Endodermal cell (in vitro differentiated cells): Measurements from ENCODE around the gene JMJD1C. TPM values are rescaled to one million over a fixed set of nuclear protein-coding genes. Genes with fewer than 3 reads are reported as not detected.
"Not testable (repeated sequence)": the region's sequence is repeated elsewhere in the genome, so short reads cannot be mapped to it uniquely, and the experiment has no call there.

ENCODE experiments used
- DNase-seq: peaks from one replicate; pipeline ENCODE4 v3.0.0-alpha.2; 2017
- H3K27ac ChIP-seq: 2 replicates; pipeline ENCODE4 v1.5.1; 2013; ENCODE audit warnings: mild to moderate bottlenecking, low read depth, low read length, moderate library complexity
- H3K27me3 ChIP-seq: 2 replicates; pipeline ENCODE4 v1.6.1; 2013; ENCODE audit warnings: mild to moderate bottlenecking, low read length, moderate library complexity; ENCODE audit not compliant: insufficient read depth, control insufficient read depth, poor library complexity, severe bottlenecking
- H3K36me3 ChIP-seq: 2 replicates; pipeline ENCODE4 v1.7.0; 2013; ENCODE audit warnings: mild to moderate bottlenecking, low read length, moderate library complexity; ENCODE audit not compliant: control insufficient read depth, insufficient read depth
- H3K4me1 ChIP-seq: one replicate; pipeline ENCODE4 v1.7.0; 2013; ENCODE audit warnings: low read length; ENCODE audit not compliant: control insufficient read depth, insufficient read depth
- H3K4me3 ChIP-seq: 2 replicates; pipeline ENCODE4 v1.5.1; 2013; ENCODE audit warnings: mild to moderate bottlenecking, low read length, moderate library complexity
- H3K9ac ChIP-seq: 2 replicates; pipeline ENCODE4 v1.6.1; 2013; ENCODE audit warnings: mild to moderate bottlenecking, low read length, moderate library complexity; ENCODE audit not compliant: poor library complexity, severe bottlenecking; ENCODE audit errors: extremely low read depth
- H3K9me3 ChIP-seq: 2 replicates; pipeline ENCODE4 v1.6.1; 2013; ENCODE audit warnings: mild to moderate bottlenecking, low read length, moderate library complexity; ENCODE audit not compliant: control insufficient read depth
- H3K27ac Mint-ChIP-seq: 2 replicates; pipeline ENCODE4 v1.8.0; 2020; ENCODE audit warnings: mixed read lengths
- H3K27me3 Mint-ChIP-seq: 2 replicates; pipeline ENCODE4 v1.8.0; 2021; ENCODE audit warnings: mild to moderate bottlenecking, mixed read lengths; ENCODE audit not compliant: insufficient read depth
- H3K36me3 Mint-ChIP-seq: 2 replicates; pipeline ENCODE4 v1.8.0; 2020; ENCODE audit warnings: low read depth, mixed read lengths
- H3K4me1 Mint-ChIP-seq: 2 replicates; pipeline ENCODE4 v1.8.0; 2020; ENCODE audit warnings: mixed read lengths
- H3K4me3 Mint-ChIP-seq: 2 replicates; pipeline ENCODE4 v1.8.0; 2020; ENCODE audit warnings: mild to moderate bottlenecking, moderate library complexity, mixed read lengths
- H3K9me3 Mint-ChIP-seq: 2 replicates; pipeline ENCODE4 v1.8.0; 2020; ENCODE audit warnings: mild to moderate bottlenecking, mixed read lengths
- CTCF ChIP-seq: fragments of 200-600 bp; sonication (generic); conservative IDR thresholded peaks from 2 replicates; pipeline ENCODE4 v1.5.0; 2021; ENCODE audit warnings: antibody characterized with exemption, mild to moderate bottlenecking
- WGBS, 2 experiments: methylation state at CpG; one replicate each; pipeline versions ENCODE4 v1.1.5 to v1.1.7; 2013; ENCODE audit warnings: missing lambda C conversion rate in 2 of 2, mixed read lengths in 1 of 2; ENCODE audit not compliant: insufficient coverage in 1 of 2, insufficient read length in 1 of 2; 5-methylcytosine and 5-hydroxymethylcytosine counted together
- total RNA-seq, 2 donors: library from RNA; stranded (reverse); fragmentation: NEBNext Ultra II Directional in 1 of 2; extraction: Animal tissue kit (Norgen Biotek cat#: 25700) in 1 of 2; gene quantifications; 2 replicates in 1 of 2; 3 replicates in 1 of 2; pipeline ENCODE4 v1.2.1, GENCODE V29; 2021

Gene JMJD1C
- total RNA-seq, 2 donors from 2014 or later: 91.3 to 114 TPM

GRCh38 chr10:63344269-63344668 is 121.5 kb downstream of the JMJD1C start:
- Histone ChIP-seq H3K9ac (no peak overlapping the region), H3K9me3 (no peaks in the 10 kb centered on the region), H3K4me3 (no peak overlapping the region), H3K36me3 (peaks cover 13% of the 10 kb centered on the region), H3K27ac (no peak overlapping the region), H3K4me1 (no peaks in the 10 kb centered on the region), H3K27me3 (no peaks in the 10 kb centered on the region)
- H3K9me3 Mint-ChIP-seq: no peaks in the 10 kb centered on the region
- no peak for TF ChIP-seq CTCF
- H3K27me3 Mint-ChIP-seq: no peaks in the 10 kb centered on the region
- H3K4me1 Mint-ChIP-seq: peaks cover 5% of the 10 kb centered on the region
- H3K27ac Mint-ChIP-seq: no peak overlapping the region
- WGBS, 2 experiments: 95% methylated on average over 1 of the region's 1 CpG; no CpG with 5 or more reads in 1 of the 2 experiments
- no peak for DNase-seq
- no peak overlapping the region for H3K4me3 Mint-ChIP-seq
- H3K36me3 Mint-ChIP-seq: peaks cover 11% of the 10 kb centered on the region

- H3K4me3 Mint-ChIP-seq: no peak overlapping the region
Measured at GRCh38 chr10:63343476-63343875, 122.3 kb downstream of the JMJD1C start.

GRCh38 chr10:63339640-63340039 is 126.1 kb downstream of the JMJD1C start:
- not testable (repeated sequence) for H3K27me3 ChIP-seq, H3K9me3 Mint-ChIP-seq, H3K4me1 ChIP-seq, H3K27ac Mint-ChIP-seq, H3K4me1 Mint-ChIP-seq, H3K9me3 ChIP-seq, H3K27me3 Mint-ChIP-seq, H3K4me3 Mint-ChIP-seq, H3K4me3 ChIP-seq, H3K27ac ChIP-seq, DNase-seq, H3K9ac ChIP-seq
- peaks cover 13% of the 10 kb centered on the region for H3K36me3 Mint-ChIP-seq
- whole genome bisulfite sequencing, 2 experiments: 91 to 96% methylated on average over 5 to 6 of the region's 7 CpGs
- peaks cover 20% of the 10 kb centered on the region for H3K36me3 ChIP-seq

More at GRCh38 chr10:63343476-63343875, 122.3 kb downstream of the JMJD1C start:
- H3K27me3 ChIP-seq: no peaks in the 10 kb centered on the region
- no peaks in the 10 kb centered on the region for H3K4me1 ChIP-seq
- Mint-ChIP-seq H3K4me1 (peaks cover 2% of the 10 kb centered on the region), H3K36me3 (peaks cover 13% of the 10 kb centered on the region), H3K27me3 (no peaks in the 10 kb centered on the region), H3K27ac (no peak overlapping the region), H3K9me3 (no peaks in the 10 kb centered on the region)
- DNase-seq: no peak
- WGBS, 2 experiments: 93 to 95% methylated on average over 3 to 4 of the region's 4 CpGs
- H3K9me3 ChIP-seq: no peaks in the 10 kb centered on the region
- H3K27ac ChIP-seq: no peak overlapping the region
- H3K4me3 ChIP-seq: no peak overlapping the region
- H3K9ac ChIP-seq: no peak overlapping the region
- no peak for TF ChIP-seq CTCF
- peaks cover 20% of the 10 kb centered on the region for H3K36me3 ChIP-seq
